Peyer's patch (tissue), 4 donors: Measurements from ENCODE around the gene MACROD2. TPM values are rescaled to one million over a fixed set of nuclear protein-coding genes. Genes with fewer than 3 reads are reported as not detected.

Experiments
- DNase-seq, 3 donors: peaks; one replicate each; pipeline ENCODE4 v3.0.0-alpha.2; 2017 to 2019
- H3K27ac ChIP-seq, 4 donors: fragments of 200-600 bp; sonication (generic); one replicate each; pipeline ENCODE4 v1.5.1; 2016 to 2019
- H3K27me3 ChIP-seq, 2 donors: fragments of 200-600 bp; sonication (generic); one replicate each; pipeline ENCODE4 v1.5.1; 2019
- H3K36me3 ChIP-seq, 3 donors: fragments of 200-600 bp; sonication (generic); one replicate each; pipeline ENCODE4 v1.5.1; 2016 to 2019
- H3K4me1 ChIP-seq, 4 donors: fragments of 200-600 bp; sonication (generic); one replicate each; pipeline ENCODE4 v1.5.1; 2016 to 2019
- H3K4me3 ChIP-seq, 4 donors: fragments of 200-600 bp; sonication (generic); 1 replicate in 3 of 4; 2 replicates in 1 of 4; pipeline ENCODE4 v1.5.1; 2016 to 2019; ENCODE audit warnings: mild to moderate bottlenecking in 1 of 4
- H3K9me3 ChIP-seq, 4 donors: fragments of 200-600 bp; sonication (generic); one replicate each; pipeline ENCODE4 v1.5.1; 2016 to 2019; ENCODE audit warnings: mild to moderate bottlenecking in 1 of 4
- POLR2A ChIP-seq, 2 donors: fragments of 450-650 bp; IDR thresholded peaks; one replicate each; pipeline ENCODE4 v1.5.1; 2017; ENCODE audit warnings: antibody characterized with exemption in 2 of 2, mild to moderate bottlenecking in 2 of 2, moderate library complexity in 2 of 2
- total RNA-seq, 4 donors: library from RNA; depleted of rRNA; stranded (reverse); fragments of >200 nt; gene quantifications; one replicate each; pipeline ENCODE4 v1.1.0, GENCODE V29; 2016
- TF ChIP-seq, protein P1 (sequence below), 6 experiments: fragments of 450-650 bp in 4 of 6; fragments of 200-600 bp in 2 of 6; sonication (generic) in 1 of 6; IDR thresholded peaks; one replicate each; pipeline ENCODE4 v1.5.1; 2017 to 2019; ENCODE audit warnings: antibody characterized with exemption in 6 of 6, mild to moderate bottlenecking in 3 of 6, moderate library complexity in 1 of 6

The MACROD2 gene
- total RNA-seq, 4 donors from 2014 or later, result 2.5 to 10.7 (median 6.5) TPM

- no peak for TF ChIP-seq POLR2A (IDR thresholded peaks at IDR 0.05)
- TF ChIP-seq, protein P1, sequence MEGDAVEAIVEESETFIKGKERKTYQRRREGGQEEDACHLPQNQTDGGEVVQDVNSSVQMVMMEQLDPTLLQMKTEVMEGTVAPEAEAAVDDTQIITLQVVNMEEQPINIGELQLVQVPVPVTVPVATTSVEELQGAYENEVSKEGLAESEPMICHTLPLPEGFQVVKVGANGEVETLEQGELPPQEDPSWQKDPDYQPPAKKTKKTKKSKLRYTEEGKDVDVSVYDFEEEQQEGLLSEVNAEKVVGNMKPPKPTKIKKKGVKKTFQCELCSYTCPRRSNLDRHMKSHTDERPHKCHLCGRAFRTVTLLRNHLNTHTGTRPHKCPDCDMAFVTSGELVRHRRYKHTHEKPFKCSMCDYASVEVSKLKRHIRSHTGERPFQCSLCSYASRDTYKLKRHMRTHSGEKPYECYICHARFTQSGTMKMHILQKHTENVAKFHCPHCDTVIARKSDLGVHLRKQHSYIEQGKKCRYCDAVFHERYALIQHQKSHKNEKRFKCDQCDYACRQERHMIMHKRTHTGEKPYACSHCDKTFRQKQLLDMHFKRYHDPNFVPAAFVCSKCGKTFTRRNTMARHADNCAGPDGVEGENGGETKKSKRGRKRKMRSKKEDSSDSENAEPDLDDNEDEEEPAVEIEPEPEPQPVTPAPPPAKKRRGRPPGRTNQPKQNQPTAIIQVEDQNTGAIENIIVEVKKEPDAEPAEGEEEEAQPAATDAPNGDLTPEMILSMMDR (IDR thresholded peaks at IDR 0.05), result no peak
- H3K27ac ChIP-seq, result no peak overlapping the region
- no peaks in the 10 kb centered on the region for H3K9me3 ChIP-seq
- DNase-seq, result no peak
- H3K36me3 ChIP-seq, result no peaks in the 10 kb centered on the region
- no peaks in the 10 kb centered on the region for H3K4me1 ChIP-seq
- no peak overlapping the region for H3K4me3 ChIP-seq
- H3K27me3 ChIP-seq, result no peaks in the 10 kb centered on the region
Measured at GRCh38 chr20:15600565-15600964, 1605.2 kb downstream of the MACROD2 start.

- no peaks in the 10 kb centered on the region for H3K27me3 ChIP-seq
- no peak overlapping the region for H3K27ac ChIP-seq
- no peak overlapping the region for H3K4me3 ChIP-seq
- no peaks in the 10 kb centered on the region for H3K4me1 ChIP-seq
- no peaks in the 10 kb centered on the region for H3K36me3 ChIP-seq
- no peak for DNase-seq
- no peaks in the 10 kb centered on the region for H3K9me3 ChIP-seq
- no peak for TF ChIP-seq POLR2A (IDR thresholded peaks at IDR 0.05)
- TF ChIP-seq, protein P1 (IDR thresholded peaks at IDR 0.05), result no peak
Measured at GRCh38 chr20:15603506-15603905, 1608.2 kb downstream of the MACROD2 start.

- H3K4me3 ChIP-seq, result no peak overlapping the region
- H3K27me3 ChIP-seq, result no peaks in the 10 kb centered on the region
- no peaks in the 10 kb centered on the region for H3K9me3 ChIP-seq
- H3K36me3 ChIP-seq, result no peaks in the 10 kb centered on the region
- TF ChIP-seq, protein P1 (IDR thresholded peaks at IDR 0.05), result no peak
- TF ChIP-seq POLR2A (IDR thresholded peaks at IDR 0.05), result no peak
- H3K27ac ChIP-seq, result no peak overlapping the region
- no peaks in the 10 kb centered on the region for H3K4me1 ChIP-seq
- no peak for DNase-seq
Measured at GRCh38 chr20:15603978-15604805, 1608.9 kb downstream of the MACROD2 start.

DNA sequence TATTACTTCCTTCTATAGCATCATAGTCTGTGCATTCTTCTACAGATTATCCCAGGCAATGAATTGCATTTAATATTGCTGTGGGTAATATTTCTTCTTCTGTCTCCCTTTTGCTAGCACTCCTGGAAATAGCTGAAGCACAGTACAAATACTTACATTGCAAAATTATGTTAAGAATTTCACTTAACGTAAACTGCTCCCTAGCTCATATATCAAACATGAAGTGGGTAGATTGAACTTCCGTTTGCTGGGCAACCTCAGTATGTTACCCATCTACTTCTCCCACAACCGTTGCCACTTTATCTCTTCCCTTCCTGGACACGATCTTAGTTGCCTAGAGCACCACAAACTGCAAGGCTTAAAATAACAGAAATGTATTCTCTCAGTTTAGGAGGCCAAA is 1614.6 kb downstream of the MACROD2 start:
- Histone ChIP-seq H3K36me3 (no peaks in the 10 kb centered on the region), H3K4me1 (no peaks in the 10 kb centered on the region), H3K4me3 (no peak overlapping the region), H3K27me3 (no peaks in the 10 kb centered on the region), H3K9me3 (no peaks in the 10 kb centered on the region), H3K27ac (no peak overlapping the region)
- no peak for DNase-seq
- no peak for TF ChIP-seq POLR2A (IDR thresholded peaks at IDR 0.05)
- TF ChIP-seq, protein P1 (IDR thresholded peaks at IDR 0.05), result no peak

DNA sequence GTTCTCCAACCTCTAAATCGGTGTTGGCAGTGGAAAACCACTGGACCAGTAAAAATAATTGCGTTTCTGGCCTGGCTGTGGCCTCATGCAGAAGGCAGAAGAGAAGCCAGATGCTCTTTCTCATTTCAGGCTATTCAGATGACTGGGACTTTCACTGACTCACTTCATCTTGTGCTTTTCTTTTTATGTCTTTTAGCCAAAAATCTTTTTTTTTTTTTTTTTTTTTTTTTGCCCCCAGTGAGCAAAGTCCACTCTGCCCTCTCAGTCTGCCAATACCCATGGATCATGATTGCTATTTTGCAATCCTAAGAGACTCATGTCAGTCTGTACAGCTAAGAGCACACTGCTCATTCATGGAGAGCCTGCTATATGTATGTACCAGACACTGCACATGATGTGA is 1615.5 kb downstream of the MACROD2 start:
- H3K4me1 ChIP-seq, result no peaks in the 10 kb centered on the region
- no peaks in the 10 kb centered on the region for H3K9me3 ChIP-seq
- DNase-seq, result no peak
- H3K4me3 ChIP-seq, result no peak overlapping the region
- H3K36me3 ChIP-seq, result no peaks in the 10 kb centered on the region
- no peak overlapping the region for H3K27ac ChIP-seq
- no peak for TF ChIP-seq POLR2A (IDR thresholded peaks at IDR 0.05)
- TF ChIP-seq, protein P1 (IDR thresholded peaks at IDR 0.05), result no peak
- H3K27me3 ChIP-seq, result no peaks in the 10 kb centered on the region
